ENCODE measurements around the gene CNTN4.

DNA sequence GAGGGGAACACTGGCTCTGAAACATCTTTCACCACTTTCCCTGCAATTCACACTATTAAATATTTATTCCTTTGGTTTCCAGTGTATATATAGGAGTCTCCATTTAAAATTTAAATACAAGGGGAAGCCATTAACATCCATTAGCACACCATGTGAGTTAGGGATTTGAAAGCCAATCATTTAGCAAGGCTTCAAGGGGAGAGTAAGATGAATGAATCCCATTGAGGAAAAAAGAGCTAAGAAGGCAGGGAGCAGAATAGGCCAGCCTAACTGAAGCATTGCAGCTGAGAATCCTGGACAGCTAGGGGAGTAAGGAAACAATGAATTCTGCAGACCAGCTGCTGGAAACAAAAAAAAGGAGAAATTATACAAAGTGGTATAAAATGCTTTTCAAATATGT is 585.4 kb downstream of the CNTN4 start:
- TF ChIP-seq CTCF (IDR thresholded peaks at IDR 0.05; ENCODE audit: insufficient read depth, low read depth, low read length) (no peak), EZH2 (IDR thresholded peaks at IDR 0.05; ENCODE audit: insufficient read depth, low read length) (no peak)
